Ovary (tissue), 3 donors: ENCODE measurements around the gene LZTS3.

ENCODE experiments used
- EP300 ChIP-seq: sonication (generic); formaldehyde crosslinking; IDR thresholded peaks from one replicate; pipeline ENCODE4 v1.6.1; 2017; ENCODE audit warnings: antibody characterized with exemption
- POLR2A ChIP-seq: fragments of 450-650 bp; IDR thresholded peaks from one replicate; pipeline ENCODE4 v1.6.1; 2017; ENCODE audit warnings: antibody characterized with exemption, mild to moderate bottlenecking, moderate library complexity
- TF ChIP-seq, protein P1 (sequence below), 3 donors: fragments of 450-650 bp in 2 of 3; fragments of 200-600 bp in 1 of 3; IDR thresholded peaks; one replicate each; pipeline versions ENCODE4 v1.5.1 to v1.8.0; 2016 to 2022; ENCODE audit warnings: antibody characterized with exemption in 3 of 3, mild to moderate bottlenecking in 1 of 3
- donor health status: DM: no; HTN: no; CAD: no.

DNA sequence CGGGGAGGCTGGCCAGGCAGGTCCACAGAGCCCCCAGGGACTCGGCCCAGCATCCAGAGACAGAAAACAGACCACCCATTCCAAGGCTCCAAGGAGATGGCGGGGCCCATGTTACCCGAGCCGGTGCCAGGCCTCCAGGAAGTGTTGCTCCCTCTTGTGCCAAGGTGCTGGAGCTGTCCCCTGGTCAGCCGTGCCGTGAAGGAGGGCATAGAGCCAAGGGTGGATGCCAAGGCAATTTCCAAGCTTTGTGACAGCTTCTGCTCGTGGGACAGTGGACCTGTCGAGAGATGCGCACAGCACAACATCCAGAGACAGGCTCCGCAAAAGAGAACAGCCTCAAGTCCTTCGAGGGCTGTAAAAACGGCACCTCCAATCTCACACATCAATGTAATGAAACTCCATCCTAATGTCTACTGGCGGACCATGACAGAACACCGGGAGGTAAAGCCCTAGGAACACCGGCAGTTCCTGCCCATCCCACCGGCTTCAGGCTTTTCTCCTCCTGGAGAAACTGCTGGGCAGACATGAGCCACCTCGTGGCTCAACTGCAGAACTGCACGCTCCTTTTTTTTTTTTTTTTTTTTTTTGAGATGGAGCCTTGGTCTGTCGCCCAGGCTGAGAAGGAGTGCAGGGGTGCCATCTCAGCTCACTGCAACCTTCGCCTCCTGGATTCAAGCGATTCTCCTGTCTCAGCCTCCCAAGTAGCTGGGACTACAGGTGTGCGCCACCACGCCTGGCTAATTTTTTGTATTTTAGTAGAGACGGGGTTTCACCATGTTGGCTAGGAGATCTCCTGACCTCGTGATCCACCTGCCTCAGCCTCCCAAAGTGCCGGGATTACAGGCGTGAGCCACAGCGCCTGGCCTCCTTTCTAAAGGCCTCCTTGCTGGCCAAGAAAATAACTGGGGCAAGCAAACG lies 57.9 kb downstream of the LZTS3 start:
- TF ChIP-seq, protein P1, sequence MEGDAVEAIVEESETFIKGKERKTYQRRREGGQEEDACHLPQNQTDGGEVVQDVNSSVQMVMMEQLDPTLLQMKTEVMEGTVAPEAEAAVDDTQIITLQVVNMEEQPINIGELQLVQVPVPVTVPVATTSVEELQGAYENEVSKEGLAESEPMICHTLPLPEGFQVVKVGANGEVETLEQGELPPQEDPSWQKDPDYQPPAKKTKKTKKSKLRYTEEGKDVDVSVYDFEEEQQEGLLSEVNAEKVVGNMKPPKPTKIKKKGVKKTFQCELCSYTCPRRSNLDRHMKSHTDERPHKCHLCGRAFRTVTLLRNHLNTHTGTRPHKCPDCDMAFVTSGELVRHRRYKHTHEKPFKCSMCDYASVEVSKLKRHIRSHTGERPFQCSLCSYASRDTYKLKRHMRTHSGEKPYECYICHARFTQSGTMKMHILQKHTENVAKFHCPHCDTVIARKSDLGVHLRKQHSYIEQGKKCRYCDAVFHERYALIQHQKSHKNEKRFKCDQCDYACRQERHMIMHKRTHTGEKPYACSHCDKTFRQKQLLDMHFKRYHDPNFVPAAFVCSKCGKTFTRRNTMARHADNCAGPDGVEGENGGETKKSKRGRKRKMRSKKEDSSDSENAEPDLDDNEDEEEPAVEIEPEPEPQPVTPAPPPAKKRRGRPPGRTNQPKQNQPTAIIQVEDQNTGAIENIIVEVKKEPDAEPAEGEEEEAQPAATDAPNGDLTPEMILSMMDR (IDR thresholded peaks at IDR 0.05): peak; percentile 12 to 74 (median 43)
- TF ChIP-seq POLR2A (no peak), EP300 (no peak)
